Caki2 (cell line): ENCODE data around the gene P2RX7. TPM values are rescaled to one million over a fixed set of nuclear protein-coding genes. Genes with fewer than 3 reads are reported as not detected.

Experiments
- DNase-seq: peaks from one replicate; pipeline ENCODE4 v3.0.0-alpha.2; 2015; ENCODE audit warnings: low read depth
- in situ Hi-C: cut with HindIII; loops from 2 replicates; pipeline ENCODE4 v1.10.0; 2016; ENCODE audit warnings: low sequenced_read_pairs, low pct_unique_long_range_greater_than_20kb, mixed read lengths
- total RNA-seq: library from RNA; depleted of rRNA; stranded (reverse); fragments of >200 nt; shearing (Covaris generic); gene quantifications from 2 replicates; pipeline ENCODE4 v1.2.3, GENCODE V29; 2014; ENCODE audit warnings: low replicate concordance

The P2RX7 gene
- total RNA-seq, 1 experiment from 2014 or later: 1.2 TPM

DNA sequence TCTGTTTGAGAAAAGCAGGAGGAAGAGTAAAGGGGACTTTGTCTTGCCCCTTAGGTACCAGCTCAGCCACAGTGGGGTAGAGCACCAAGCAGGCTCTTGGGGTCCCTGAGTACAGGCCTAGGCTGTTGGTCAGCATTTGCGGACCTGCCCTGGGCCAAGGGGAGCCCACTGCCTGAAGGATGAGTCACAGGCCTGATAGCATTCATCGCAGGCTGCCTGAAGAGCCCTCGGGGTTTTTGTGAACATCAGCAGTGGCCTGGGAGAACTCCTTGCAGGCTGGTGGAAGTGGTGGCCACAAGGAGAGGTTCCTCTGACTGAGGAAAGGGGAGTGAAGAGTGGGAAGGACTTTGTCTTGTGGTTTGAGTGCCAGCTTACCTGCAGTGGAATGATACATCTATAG is 25.0 kb upstream of the P2RX7 start:
- in situ Hi-C loops: no loop called here
- DNase-seq: no peak

- in situ Hi-C loops: no loop called here
- no peak for DNase-seq
These were observed 24.2 kb upstream of the P2RX7 start for GRCh38 chr12:121108492-121108891.

DNA sequence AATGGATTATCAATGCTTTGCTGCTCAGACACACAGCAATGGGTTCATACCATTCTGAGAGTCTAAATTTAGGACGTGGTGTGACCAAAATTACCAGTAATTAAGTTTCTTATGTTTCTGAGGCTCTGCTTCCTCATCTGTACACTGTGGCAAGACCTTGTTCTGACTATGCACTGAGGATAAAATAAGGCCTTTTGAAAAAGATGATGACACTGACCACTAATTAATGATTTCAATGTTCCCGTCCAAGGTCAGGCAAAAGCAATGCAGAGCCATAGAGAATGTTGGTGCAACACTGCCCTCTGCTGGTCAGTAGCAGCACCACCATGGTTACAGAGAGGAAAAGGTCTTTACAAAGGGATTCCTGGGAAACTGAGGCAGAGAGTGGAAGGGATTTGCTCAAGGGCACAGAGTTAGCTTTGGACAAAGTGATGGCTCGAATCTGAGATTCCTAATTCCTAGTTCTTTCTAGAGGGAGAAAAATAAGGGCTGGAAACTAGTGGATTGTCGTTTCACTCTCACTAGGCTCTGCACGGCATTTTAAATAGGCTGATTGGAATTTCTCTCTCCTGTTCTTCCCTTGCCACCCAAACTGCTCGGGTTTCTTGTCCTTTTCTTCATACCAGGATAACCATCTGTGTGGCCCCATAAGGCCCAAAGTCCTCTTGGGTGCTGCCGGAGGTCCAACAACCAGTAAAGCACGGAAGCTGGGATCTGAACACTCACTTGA is 22.3 kb upstream of the P2RX7 start:
- peak; percentile 65 for DNase-seq
- in situ Hi-C loops: no loop called here

- DNase-seq: no peak
- in situ Hi-C loops: no loop called here
These were observed 21.0 kb upstream of the P2RX7 start for GRCh38 chr12:121111684-121112083.

- in situ Hi-C loops: no loop called here
- no peak for DNase-seq
These were observed 20.2 kb upstream of the P2RX7 start for GRCh38 chr12:121112496-121112895.

- no peak for DNase-seq
- in situ Hi-C loops: no loop called here
These were observed 19.6 kb upstream of the P2RX7 start for GRCh38 chr12:121113057-121113456.

DNA sequence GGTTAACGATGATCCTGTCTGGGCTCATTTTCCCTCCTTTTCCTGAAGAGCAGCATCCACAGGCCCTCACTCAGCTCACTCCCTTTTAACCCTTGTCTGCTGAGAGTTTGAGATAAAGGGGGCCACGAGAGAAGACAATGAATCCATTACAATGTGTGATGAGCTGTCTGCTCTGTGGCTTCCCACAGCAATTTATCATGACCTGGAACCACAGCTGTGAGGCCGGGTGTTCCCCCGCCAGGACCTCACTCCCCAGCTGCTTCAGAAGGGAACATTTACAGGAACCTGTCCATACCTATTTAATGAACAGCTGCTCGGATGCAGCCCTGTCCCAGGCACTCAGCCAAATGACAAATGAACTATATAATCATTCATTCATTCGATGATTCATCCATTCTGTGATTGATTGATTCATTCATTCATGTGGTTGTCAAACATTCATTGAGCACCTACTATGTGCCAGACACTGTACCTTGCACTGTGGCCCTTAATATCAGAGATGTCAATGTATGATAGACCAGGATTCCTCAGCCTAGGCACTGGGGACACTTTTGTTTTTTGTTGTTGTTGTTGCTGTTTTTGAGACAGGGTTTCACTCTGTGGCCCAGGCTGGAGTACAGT is 18.5 kb upstream of the P2RX7 start:
- in situ Hi-C loops: no loop called here

GRCh38 chr12:121114806-121115205 is 17.9 kb upstream of the P2RX7 start:
- in situ Hi-C loops: no loop called here
- no peak for DNase-seq

More for the DNA sequence above, 18.5 kb upstream of the P2RX7 start:
- no peak for DNase-seq

DNA sequence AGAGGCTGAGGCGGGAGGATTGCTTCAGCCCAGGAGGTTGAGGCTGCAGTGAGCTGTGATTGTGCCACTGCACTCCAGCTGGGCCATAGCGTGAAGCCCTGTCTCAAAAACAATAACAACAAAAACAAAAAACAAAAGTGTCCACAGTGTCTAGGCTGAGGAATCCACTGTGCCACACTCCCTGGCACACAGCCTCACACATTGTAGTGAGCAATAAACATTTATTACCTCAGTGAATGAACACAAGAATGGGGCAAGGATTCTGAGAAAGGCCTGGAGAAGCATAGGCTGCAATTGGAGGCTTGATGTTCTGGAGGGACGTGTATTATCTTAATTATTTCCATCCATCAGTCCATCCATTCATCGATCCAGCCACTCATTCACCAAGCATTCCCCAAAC is 17.1 kb upstream of the P2RX7 start:
- in situ Hi-C loops: no loop called here
- no peak for DNase-seq

DNA sequence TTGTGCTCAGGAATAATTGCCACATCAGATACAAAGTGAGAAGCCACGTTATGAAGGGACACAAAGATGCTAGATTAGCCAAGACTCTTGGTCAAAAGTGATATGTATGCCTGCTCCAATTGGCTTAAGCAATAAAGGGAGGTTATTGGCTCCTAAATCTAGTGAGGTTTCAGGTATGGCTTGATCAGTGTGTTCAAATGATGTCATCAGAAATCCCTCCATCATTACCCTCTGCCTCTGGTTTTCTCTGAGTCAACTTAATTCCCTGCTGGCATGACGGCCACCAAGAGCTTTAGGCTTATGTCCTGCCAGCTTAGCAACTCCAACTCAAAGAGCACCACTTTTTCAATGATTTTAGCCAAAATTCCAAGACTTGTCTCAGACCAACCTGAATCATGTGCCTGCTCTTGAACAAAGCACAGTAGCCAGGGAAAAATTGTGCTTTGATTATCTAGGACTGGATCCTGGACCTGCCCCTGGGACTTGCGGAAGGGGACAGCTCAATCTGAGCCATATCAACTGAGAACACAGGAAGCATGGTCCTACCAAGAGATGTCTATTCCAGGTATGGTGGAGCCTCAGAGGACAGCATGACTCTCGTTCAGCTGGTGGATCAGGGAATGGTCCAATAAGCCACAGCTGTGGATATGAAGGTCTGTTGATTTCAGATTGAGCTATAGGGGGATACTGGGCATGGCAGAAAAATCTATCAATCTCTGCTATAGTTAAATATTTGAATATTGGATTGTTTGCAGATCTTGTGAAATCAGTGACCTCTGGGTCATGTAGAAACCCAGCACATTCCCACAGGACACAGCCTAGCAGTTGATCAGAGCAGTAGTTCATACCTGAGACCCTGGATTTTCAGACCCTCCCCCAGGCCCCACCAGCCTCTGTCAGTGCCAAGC is 16.1 kb upstream of the P2RX7 start:
- in situ Hi-C loops: no loop called here
- no peak for DNase-seq

GRCh38 chr12:121117226-121117777 is 15.4 kb upstream of the P2RX7 start:
- DNase-seq: no peak
- in situ Hi-C loops: no loop called here

DNA sequence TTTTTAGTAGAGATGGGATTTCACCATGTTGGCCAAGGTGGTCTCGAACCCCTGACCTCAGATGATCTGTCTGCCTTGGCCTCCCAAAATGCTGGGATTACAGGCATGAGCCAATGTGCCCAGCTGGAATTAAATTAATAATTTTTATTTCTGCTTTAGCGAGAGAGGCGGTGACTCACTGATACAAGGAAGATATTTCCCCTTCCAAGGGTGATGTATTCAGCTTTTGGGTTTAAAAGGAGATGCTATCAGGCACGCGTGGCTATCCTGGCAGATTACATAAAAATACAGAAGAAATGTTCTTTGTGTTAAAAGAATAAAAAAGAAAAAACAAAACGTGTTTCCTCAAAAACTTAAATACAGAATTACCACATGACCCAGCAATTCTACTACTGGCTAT is 12.4 kb upstream of the P2RX7 start:
- in situ Hi-C loops: no loop called here
- no peak for DNase-seq

- in situ Hi-C loops: no loop called here
- DNase-seq: no peak
These were observed 11.5 kb upstream of the P2RX7 start for GRCh38 chr12:121120989-121121755.

DNA sequence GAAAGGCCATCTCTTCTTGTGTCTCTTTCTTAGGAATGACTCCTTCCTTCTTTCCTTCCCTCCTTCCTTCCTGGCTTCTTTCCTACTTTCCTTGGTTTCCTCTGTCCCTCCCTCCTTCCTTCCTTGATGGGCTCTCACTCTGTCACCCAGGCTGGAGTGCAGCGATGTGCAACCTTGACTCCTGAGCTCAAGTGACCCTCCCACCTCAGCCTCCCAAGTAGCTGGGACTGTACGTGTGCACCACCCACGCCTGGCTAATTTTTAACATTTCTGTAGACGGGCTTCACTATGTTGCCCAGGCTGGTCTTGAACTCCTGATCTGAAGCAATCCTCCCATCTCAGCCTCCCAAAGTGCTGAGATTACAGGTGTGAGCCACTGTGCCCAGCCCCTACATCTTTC is 10.9 kb upstream of the P2RX7 start:
- DNase-seq: no peak
- in situ Hi-C loops: no loop called here

DNA sequence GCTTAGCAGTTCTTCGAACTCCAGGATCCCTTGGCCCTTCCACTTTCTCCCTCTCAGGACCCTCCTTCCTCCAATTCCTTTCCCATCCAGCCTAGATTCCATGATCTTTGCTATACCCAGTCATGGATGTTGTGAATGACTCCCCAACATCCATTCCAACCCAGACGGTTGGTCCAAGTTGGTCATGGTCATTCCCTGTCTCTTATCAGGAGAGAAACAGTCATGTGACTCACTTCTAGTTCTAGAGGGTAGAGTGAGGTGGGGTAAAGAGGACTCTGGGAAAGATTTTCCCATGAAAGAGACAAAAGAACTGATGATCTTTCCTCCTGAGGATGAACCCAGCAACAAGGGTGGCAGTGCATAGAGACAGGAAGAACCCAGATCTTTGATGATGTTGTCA is 9.2 kb upstream of the P2RX7 start:
- in situ Hi-C loops: no loop called here
- no peak for DNase-seq

DNA sequence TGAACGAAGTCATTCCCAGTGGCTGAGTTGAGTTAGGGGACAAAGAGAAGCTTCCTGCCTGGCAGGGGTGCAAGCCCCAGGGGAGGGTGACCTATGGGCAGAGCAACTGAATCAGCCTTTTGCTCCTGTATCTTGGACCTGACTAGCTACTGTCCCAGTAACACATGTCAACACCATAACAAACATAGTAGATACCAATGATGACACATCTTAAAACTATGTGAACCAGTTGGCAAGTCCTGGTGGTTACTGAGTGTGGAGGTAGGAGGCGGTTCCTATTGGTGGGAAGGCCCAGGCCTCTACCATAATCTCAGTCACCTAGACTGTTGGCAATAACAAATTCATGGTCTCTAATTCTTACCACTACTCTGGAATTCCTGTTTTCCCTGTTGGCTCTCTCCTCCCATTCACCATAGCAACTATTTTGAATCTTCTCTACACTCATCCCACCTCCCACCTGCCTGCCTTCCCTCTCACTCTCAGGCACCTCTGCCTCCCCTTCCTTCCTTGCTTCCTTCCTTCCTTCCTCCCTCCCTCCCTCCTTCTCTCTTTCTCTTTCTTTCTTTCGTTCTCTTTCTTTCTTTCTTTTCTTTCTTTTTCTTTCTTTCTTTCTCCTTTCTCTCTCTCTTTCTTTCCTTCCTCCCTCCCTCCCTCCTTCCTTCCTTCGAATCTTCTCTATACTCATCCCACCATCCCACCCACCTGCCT is 8.1 kb upstream of the P2RX7 start:
- DNase-seq: peak; percentile 99
- in situ Hi-C loops: no loop called here

DNA sequence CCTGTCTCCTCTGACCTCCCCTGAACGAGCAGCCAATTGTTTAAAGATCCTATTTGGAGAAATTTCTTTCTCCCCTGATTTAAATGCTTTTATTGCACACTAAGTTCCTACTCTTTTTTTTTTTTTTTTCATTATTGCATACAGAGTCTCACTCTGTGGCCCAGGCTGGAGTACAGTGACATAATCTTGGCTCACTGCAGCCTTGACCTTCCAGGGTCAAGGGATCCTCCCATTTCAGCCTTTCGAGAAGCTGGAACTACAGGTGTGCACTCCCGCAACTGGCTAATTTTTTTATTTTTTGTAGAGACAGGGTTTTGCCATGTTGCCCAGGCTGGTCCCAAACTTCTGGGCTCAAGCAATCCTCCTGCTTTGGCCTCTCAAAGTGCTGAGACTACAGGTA is 5.2 kb upstream of the P2RX7 start:
- in situ Hi-C loops: no loop called here
- DNase-seq: no peak
